ENCODE results near the gene IL1R1.

The IL1R1 gene

GRCh38 chr2:102204638-102205037 is 62.1 kb downstream of the IL1R1 start:
- DNase-seq (ENCODE audit: low read depth) = no peak

GRCh38 chr2:102206666-102207341 is 64.3 kb downstream of the IL1R1 start:
- no peak for DNase-seq (ENCODE audit: low read depth)

GRCh38 chr2:102208774-102209173 is 66.2 kb downstream of the IL1R1 start:
- DNase-seq (ENCODE audit: low read depth) = no peak

GRCh38 chr2:102209474-102209873 is 66.9 kb downstream of the IL1R1 start:
- DNase-seq (ENCODE audit: low read depth) = no peak

GRCh38 chr2:102217032-102217431 is 74.5 kb downstream of the IL1R1 start:
- no peak for DNase-seq (ENCODE audit: low read depth)

GRCh38 chr2:102224824-102225739 is 82.5 kb downstream of the IL1R1 start:
- DNase-seq (ENCODE audit: low read depth) = no peak

GRCh38 chr2:102226171-102226570 is 83.6 kb downstream of the IL1R1 start:
- no peak for DNase-seq (ENCODE audit: low read depth)

- no peak for DNase-seq (ENCODE audit: low read depth)
Measured at GRCh38 chr2:102226612-102227391, 84.3 kb downstream of the IL1R1 start.

- no peak for DNase-seq (ENCODE audit: low read depth)
Measured at GRCh38 chr2:102229141-102229769, 86.7 kb downstream of the IL1R1 start.
